Gastrocnemius medialis (tissue), 4 donors: ENCODE data around the gene S100A7A. TPM values are rescaled to one million over a fixed set of nuclear protein-coding genes. Genes with fewer than 3 reads are reported as not detected.

ENCODE experiments used
- ATAC-seq, 2 donors: fragments of 150-250 bp; one replicate each; pipeline ENCODE4 v1.9.1; 2016
- DNase-seq, 2 donors: peaks; one replicate each; pipeline ENCODE4 v3.0.0-alpha.2; 2019
- H3K27ac ChIP-seq, 4 donors: fragments of 200-600 bp; sonication (generic); 1 replicate in 1 of 4; 2 replicates in 3 of 4; pipeline ENCODE4 v1.5.1; 2016 to 2018; ENCODE audit warnings: mild to moderate bottlenecking in 2 of 4, moderate library complexity in 1 of 4
- H3K27me3 ChIP-seq, 3 donors: fragments of 200-600 bp; sonication (generic) in 2 of 3; 1 replicate in 1 of 3; 2 replicates in 2 of 3; pipeline versions ENCODE4 v1.5.1 to v1.6.0; 2016 to 2019; ENCODE audit warnings: mild to moderate bottlenecking in 1 of 3, moderate library complexity in 1 of 3
- H3K36me3 ChIP-seq, 2 donors: fragments of 200-600 bp; sonication (generic) in 1 of 2; one replicate each; pipeline ENCODE4 v1.5.1; 2017 to 2018
- H3K4me1 ChIP-seq, 2 donors: fragments of 200-600 bp; sonication (generic) in 1 of 2; one replicate each; pipeline ENCODE4 v1.5.1; 2016 to 2017; ENCODE audit warnings: mild to moderate bottlenecking in 2 of 2
- H3K4me3 ChIP-seq, 4 donors: fragments of 200-600 bp; sonication (generic) in 3 of 4; 1 replicate in 1 of 4; 2 replicates in 3 of 4; pipeline ENCODE4 v1.5.1; 2016 to 2019; ENCODE audit warnings: mild to moderate bottlenecking in 2 of 4
- H3K9me3 ChIP-seq, 3 donors: fragments of 200-600 bp; sonication (generic) in 2 of 3; 1 replicate in 1 of 3; 2 replicates in 2 of 3; pipeline ENCODE4 v1.5.1; 2016 to 2019
- POLR2A ChIP-seq, 2 donors: fragments of 450-650 bp; IDR thresholded peaks; one replicate each; pipeline ENCODE4 v1.6.1; 2017; ENCODE audit warnings: antibody characterized with exemption in 2 of 2, mild to moderate bottlenecking in 2 of 2, moderate library complexity in 2 of 2
- in situ Hi-C, 4 donors: fragments of 200-750 bp; cut with MboI; loops; one replicate each; pipeline versions ENCODE4 v1.15.0 to v1.8.0; 2017; ENCODE audit warnings: low sequenced_read_pairs in 4 of 4
- intact Hi-C: fragments of 100-400 bp; cut with DNase I; formaldehyde crosslinking; loops from one replicate; pipeline ENCODE4 v1.15.1; 2023; ENCODE audit warnings: low total_unique reads
- total RNA-seq, 4 donors: library from RNA; depleted of rRNA; stranded (reverse); fragments of >200 nt; gene quantifications; one replicate each; pipeline versions ENCODE4 v1.1.0 to v1.2.3, GENCODE V29; 2016
- TF ChIP-seq, protein P1 (sequence below), 5 experiments: fragments of 450-650 bp in 3 of 5; fragments of 200-600 bp in 2 of 5; sonication (generic) in 2 of 5; IDR thresholded peaks in 4 of 5; conservative IDR thresholded peaks in 1 of 5; 1 replicate in 4 of 5; 2 replicates in 1 of 5; pipeline ENCODE4 v1.5.1; 2016 to 2019; ENCODE audit warnings: antibody characterized with exemption in 5 of 5, mild to moderate bottlenecking in 3 of 5, moderate library complexity in 3 of 5

S100A7A gene
- total RNA-seq, 4 donors from 2014 or later, result not detected

DNA sequence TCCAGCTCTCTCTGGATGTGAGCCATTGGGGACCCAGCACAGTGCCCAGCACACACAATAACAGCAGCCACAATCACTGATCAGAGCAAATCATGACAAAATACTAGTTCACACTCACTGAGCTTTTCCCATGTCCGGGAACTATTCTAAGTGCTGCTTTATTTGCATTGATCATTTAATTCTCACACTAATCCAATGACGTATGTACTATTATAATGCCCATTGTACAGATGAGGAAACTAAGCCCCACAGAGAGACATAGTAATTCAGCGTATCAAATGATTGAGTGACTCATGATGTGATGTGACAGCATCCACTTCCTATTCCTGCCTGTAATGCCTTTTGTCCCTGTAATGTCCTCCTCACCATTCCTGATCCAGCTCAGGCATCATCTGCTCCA, 23.5 kb upstream of the S100A7A start:
- DNase-seq (no peak), ATAC-seq (no peak)
- Histone ChIP-seq H3K9me3 (no peaks in the 10 kb centered on the region), H3K27ac (no peak overlapping the region), H3K36me3 (no peaks in the 10 kb centered on the region), H3K27me3 (no peaks in the 10 kb centered on the region), H3K4me3 (no peak overlapping the region), H3K4me1 (peaks cover 13 to 32% of the 10 kb centered on the region in 2 donors)
- TF ChIP-seq POLR2A (IDR thresholded peaks at IDR 0.05), result no peak
- TF ChIP-seq, protein P1, sequence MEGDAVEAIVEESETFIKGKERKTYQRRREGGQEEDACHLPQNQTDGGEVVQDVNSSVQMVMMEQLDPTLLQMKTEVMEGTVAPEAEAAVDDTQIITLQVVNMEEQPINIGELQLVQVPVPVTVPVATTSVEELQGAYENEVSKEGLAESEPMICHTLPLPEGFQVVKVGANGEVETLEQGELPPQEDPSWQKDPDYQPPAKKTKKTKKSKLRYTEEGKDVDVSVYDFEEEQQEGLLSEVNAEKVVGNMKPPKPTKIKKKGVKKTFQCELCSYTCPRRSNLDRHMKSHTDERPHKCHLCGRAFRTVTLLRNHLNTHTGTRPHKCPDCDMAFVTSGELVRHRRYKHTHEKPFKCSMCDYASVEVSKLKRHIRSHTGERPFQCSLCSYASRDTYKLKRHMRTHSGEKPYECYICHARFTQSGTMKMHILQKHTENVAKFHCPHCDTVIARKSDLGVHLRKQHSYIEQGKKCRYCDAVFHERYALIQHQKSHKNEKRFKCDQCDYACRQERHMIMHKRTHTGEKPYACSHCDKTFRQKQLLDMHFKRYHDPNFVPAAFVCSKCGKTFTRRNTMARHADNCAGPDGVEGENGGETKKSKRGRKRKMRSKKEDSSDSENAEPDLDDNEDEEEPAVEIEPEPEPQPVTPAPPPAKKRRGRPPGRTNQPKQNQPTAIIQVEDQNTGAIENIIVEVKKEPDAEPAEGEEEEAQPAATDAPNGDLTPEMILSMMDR (IDR thresholded peaks at IDR 0.05 in 4 of 5, conservative IDR thresholded peaks at IDR 0.05 in 1 of 5), result no peak
- in situ Hi-C loops, result no loop called here
- intact Hi-C loops, result loop anchor here (5.0 kb wide), 1 partner anchor 36 kb away; the partner anchor contains the start of gene S100A9

DNA sequence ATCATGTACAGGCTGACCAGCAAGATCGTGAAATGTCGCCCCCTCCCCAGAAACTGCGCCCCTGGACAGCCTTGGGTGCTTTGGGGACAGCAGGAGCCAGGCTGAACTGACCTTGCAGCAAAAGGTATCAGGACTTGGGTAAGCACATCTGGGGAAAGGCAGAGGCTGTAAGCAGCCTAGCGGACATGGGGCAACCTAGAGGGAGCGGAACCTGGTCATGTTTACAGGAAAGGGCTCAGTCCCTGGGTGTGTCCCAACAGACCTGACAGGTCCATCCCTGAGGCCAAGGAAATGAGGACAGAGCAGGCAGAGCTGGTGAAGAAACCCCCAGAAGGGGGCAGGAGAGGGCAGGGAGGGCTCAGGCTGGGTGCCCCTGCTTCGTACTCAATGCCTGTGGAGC, 22.4 kb upstream of the S100A7A start:
- H3K4me1 ChIP-seq, result peaks cover 13 to 32% of the 10 kb centered on the region in 2 donors
- TF ChIP-seq POLR2A (IDR thresholded peaks at IDR 0.05), result no peak
- TF ChIP-seq, protein P1 (IDR thresholded peaks at IDR 0.05 in 4 of 5, conservative IDR thresholded peaks at IDR 0.05 in 1 of 5), result no peak
- no peaks in the 10 kb centered on the region for H3K27me3 ChIP-seq
- ATAC-seq (no peak), DNase-seq (no peak)
- H3K27ac ChIP-seq, result no peak overlapping the region
- no peak overlapping the region for H3K4me3 ChIP-seq
- H3K36me3 ChIP-seq, result no peaks in the 10 kb centered on the region
- intact Hi-C loops (loop anchor here (2.0 to 5.0 kb wide), 2 partner anchors 37 to 97 kb away; partner anchors contain the start of gene S100A9), in situ Hi-C loops (no loop called here)
- no peaks in the 10 kb centered on the region for H3K9me3 ChIP-seq

DNA sequence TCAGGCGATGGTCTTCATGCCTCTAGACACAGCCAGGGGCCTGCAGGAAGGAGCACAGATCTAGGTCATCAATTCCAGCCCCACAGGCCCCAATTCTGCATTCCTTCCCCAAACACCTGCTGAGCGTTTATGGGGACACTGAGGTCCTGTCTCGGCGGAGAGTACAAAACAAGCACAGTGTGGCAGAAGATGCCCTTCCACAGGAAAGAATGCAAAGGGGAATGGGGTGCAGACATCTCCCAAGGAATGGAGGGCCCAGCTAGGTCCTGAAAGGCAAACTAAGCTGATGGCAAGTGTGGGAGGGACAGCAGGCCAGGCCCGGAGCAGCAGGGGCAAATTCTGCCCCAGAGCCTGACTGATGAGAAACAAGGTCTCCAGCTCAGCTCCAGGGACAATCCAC, 21.9 kb upstream of the S100A7A start:
- intact Hi-C loops, result loop anchor here (2.0 to 5.0 kb wide), 2 partner anchors 37 to 96 kb away; partner anchors contain the start of gene S100A9

DNA sequence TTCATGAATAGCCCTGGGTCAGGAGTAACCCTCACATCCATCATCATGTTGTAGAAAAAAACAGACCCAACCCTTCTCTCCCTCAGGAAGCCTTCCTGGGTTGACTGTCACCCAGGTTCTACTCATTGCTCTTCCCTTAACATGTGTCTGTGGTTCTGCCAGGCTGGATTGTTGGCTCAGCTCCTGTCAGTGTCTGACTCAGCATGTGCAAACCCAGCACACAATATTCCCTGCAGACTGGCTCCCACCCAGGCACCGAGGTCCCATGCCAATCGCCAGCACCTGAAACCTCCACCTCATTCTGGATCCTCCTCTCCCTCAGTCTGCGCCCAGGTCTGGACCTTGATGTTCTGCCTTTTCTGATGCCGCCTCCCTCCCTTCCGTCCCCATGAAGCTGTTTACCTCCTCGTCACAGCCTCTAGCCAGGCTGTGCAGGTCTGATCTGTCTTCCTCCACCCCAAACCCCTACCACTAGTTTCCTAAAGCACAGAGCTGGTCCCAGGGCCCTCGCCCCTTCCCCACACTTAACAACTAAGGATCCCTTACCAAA, 21.1 kb upstream of the S100A7A start:
- ATAC-seq, result peak; percentile 89 to 90
- in situ Hi-C loops, result no loop called here

More for the DNA sequence above, 21.9 kb upstream of the S100A7A start:
- Histone ChIP-seq H3K4me3 (no peak overlapping the region), H3K4me1 (peaks cover 13 to 32% of the 10 kb centered on the region in 2 donors), H3K27ac (no peak overlapping the region), H3K36me3 (no peaks in the 10 kb centered on the region), H3K27me3 (no peaks in the 10 kb centered on the region), H3K9me3 (no peaks in the 10 kb centered on the region)
- in situ Hi-C loops, result no loop called here
- DNase-seq, result no peak
- TF ChIP-seq, protein P1 (IDR thresholded peaks at IDR 0.05 in 4 of 5, conservative IDR thresholded peaks at IDR 0.05 in 1 of 5), result no peak
- no peak for TF ChIP-seq POLR2A (IDR thresholded peaks at IDR 0.05)
- no peak for ATAC-seq

More for the DNA sequence above, 21.1 kb upstream of the S100A7A start:
- intact Hi-C loops, result loop anchor here (1.0 to 2.0 kb wide), 2 partner anchors 96 to 171 kb away; no protein-coding TSS in a partner anchor
- H3K27me3 ChIP-seq, result no peaks in the 10 kb centered on the region
- H3K9me3 ChIP-seq, result no peaks in the 10 kb centered on the region
- DNase-seq, result peak; percentile 82 to 83
- TF ChIP-seq POLR2A (IDR thresholded peaks at IDR 0.05), result no peak
- TF ChIP-seq, protein P1 (IDR thresholded peaks at IDR 0.05 in 4 of 5, conservative IDR thresholded peaks at IDR 0.05 in 1 of 5), result no peak
- no peak overlapping the region for H3K4me3 ChIP-seq
- peak overlapping the region in 2 of 4 donors; percentile 44 to 73 for H3K27ac ChIP-seq
- peaks cover 13 to 31% of the 10 kb centered on the region in 2 donors for H3K4me1 ChIP-seq
- H3K36me3 ChIP-seq, result no peaks in the 10 kb centered on the region
